ENCODE results near the gene BACH2.

Gene BACH2

GRCh38 chr6:90178384-90178855 is 118.2 kb downstream of the BACH2 start:
- Histone ChIP-seq H3K79me2 (ENCODE audit: control insufficient read depth, low read length) (peaks cover 99% of the 10 kb centered on the region), H3K4me1 (ENCODE audit: control insufficient read depth, low read length) (peaks cover 91% of the 10 kb centered on the region), H3K36me3 (ENCODE audit: control insufficient read depth, low read length) (peaks cover 92% of the 10 kb centered on the region), H4K20me1 (ENCODE audit: control insufficient read depth, insufficient read depth, low read depth, low read length) (peaks cover 55% of the 10 kb centered on the region), H3K27ac (ENCODE audit: low read depth, low read length) (peak overlapping the region; percentile 12), H3K9me3 (ENCODE audit: control insufficient read depth, insufficient read depth, low read length) (no peaks in the 10 kb centered on the region), H3K27me3 (ENCODE audit: control insufficient read depth, low read length) (no peaks in the 10 kb centered on the region), H3K4me2 (ENCODE audit: low read length) (peak overlapping the region; percentile 37), H3K9me2 (replicated peaks; ENCODE audit: control insufficient read depth, low read length) (no peaks in the 10 kb centered on the region), H3F3A (ENCODE audit: control insufficient read depth, insufficient read depth) (peaks cover 63% of the 10 kb centered on the region), H3K4me3 (ENCODE audit: low read length) (peak overlapping the region; percentile 8; the same call in 1 of the 2 replicates)
- TF ChIP-seq, protein P1, sequence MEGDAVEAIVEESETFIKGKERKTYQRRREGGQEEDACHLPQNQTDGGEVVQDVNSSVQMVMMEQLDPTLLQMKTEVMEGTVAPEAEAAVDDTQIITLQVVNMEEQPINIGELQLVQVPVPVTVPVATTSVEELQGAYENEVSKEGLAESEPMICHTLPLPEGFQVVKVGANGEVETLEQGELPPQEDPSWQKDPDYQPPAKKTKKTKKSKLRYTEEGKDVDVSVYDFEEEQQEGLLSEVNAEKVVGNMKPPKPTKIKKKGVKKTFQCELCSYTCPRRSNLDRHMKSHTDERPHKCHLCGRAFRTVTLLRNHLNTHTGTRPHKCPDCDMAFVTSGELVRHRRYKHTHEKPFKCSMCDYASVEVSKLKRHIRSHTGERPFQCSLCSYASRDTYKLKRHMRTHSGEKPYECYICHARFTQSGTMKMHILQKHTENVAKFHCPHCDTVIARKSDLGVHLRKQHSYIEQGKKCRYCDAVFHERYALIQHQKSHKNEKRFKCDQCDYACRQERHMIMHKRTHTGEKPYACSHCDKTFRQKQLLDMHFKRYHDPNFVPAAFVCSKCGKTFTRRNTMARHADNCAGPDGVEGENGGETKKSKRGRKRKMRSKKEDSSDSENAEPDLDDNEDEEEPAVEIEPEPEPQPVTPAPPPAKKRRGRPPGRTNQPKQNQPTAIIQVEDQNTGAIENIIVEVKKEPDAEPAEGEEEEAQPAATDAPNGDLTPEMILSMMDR (IDR thresholded peaks at IDR 0.05; ENCODE audit: low read depth, low read length, poor library complexity, severe bottlenecking): no peak
- no peak for TF ChIP-seq EZH2phosphoT487 (IDR thresholded peaks at IDR 0.05; ENCODE audit: borderline replicate concordance, low read length)

DNA sequence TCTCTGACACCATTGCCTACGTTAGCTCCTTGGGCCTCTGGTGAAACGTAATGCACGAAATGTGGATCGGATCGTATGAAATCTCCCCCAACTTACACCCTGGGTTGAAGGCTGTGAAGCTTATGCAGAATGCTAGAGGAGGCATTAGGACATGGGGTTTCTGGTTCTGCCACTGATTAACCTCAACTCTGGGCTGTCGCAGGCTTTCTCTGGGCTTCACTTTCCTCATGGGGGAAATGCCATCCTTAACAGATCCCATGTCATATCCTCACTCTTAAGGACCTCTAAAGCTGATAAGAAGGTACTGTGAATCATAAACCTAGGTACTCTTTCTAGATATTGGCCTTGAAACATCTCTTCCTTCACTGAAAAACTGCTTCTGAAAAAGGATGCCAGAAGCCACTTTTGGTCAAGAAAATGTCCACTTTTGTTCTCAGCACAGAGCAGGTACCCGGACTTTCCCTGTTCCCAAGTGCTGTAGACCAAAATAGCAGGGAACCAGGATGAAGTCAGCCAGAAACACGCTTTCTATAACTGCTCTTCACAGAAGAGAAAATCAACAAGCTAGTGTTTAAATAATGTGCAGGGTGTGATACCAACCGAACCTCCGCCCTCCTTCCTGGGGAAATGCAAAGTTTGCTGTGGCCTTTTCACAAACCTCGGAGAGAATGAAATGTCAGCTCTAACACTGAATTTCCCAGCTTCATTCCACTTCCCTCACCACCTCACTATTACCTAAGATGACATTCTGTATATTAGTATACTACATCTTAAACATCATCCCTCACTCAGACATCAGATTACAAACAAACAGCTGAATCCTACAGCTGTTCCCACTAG is 118.9 kb downstream of the BACH2 start:
- no peaks in the 10 kb centered on the region for H3K27me3 ChIP-seq (ENCODE audit: control insufficient read depth, low read length)
- no peaks in the 10 kb centered on the region for H3K9me2 ChIP-seq (replicated peaks; ENCODE audit: control insufficient read depth, low read length)
- H4K20me1 ChIP-seq (ENCODE audit: control insufficient read depth, insufficient read depth, low read depth, low read length): peaks cover 59% of the 10 kb centered on the region
- no peak for TF ChIP-seq EZH2phosphoT487 (IDR thresholded peaks at IDR 0.05; ENCODE audit: borderline replicate concordance, low read length)
- TF ChIP-seq, protein P1 (IDR thresholded peaks at IDR 0.05; ENCODE audit: low read depth, low read length, poor library complexity, severe bottlenecking): no peak
- peak overlapping the region; percentile 8; the same call in 1 of the 2 replicates for H3K4me3 ChIP-seq (ENCODE audit: low read length)
- H3K79me2 ChIP-seq (ENCODE audit: control insufficient read depth, low read length): peaks cover 99% of the 10 kb centered on the region
- peaks cover 92% of the 10 kb centered on the region for H3K4me1 ChIP-seq (ENCODE audit: control insufficient read depth, low read length)
- peak overlapping the region; percentile 12 for H3K27ac ChIP-seq (ENCODE audit: low read depth, low read length)
- H3K36me3 ChIP-seq (ENCODE audit: control insufficient read depth, low read length): peaks cover 92% of the 10 kb centered on the region
- peak overlapping the region; percentile 37 for H3K4me2 ChIP-seq (ENCODE audit: low read length)
- peaks cover 59% of the 10 kb centered on the region for H3F3A ChIP-seq (ENCODE audit: control insufficient read depth, insufficient read depth)
- H3K9me3 ChIP-seq (ENCODE audit: control insufficient read depth, insufficient read depth, low read length): no peaks in the 10 kb centered on the region

DNA sequence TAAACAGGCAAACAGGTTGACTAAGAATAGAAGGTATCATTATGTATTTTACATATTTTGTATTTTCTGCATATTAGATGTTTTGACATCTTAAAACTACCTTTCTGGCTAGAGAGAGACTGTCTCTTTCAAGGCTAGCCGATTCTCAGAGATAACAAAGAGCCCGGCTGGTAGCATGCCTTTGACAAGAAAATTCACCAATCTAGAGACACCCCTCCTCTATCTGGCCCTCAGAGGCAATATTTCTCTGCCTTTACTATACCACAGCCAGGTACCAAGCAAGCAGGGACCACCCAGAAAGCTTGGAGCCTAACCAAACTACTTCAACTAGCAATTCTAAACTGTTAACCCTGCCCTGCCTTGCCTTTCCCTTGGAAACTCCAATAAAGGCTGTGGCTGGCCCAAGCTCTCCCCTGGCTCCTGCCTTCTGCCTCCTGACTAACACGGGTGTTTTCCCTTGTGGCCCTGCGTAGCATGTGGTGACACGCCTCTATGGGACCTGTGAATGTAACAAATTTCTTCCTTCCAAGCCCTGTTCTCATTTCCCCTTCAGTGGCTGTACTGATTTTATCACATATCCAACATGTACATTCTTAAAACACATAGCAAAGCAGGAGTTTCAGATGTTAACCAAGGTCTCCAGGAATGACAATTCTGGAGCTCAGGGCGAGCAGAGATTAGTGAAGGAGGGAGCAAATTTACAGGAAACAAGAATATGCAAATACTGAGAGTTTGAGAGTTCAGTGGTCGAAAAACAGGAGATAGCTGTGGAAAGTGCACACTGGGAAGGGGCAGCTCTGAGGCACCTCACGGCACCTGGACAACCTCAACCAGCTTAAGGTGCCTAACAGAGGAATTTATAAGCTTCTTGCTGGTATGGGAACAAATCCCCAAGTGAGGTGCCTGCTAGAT is 120.8 kb downstream of the BACH2 start:
- Histone ChIP-seq H3F3A (ENCODE audit: control insufficient read depth, insufficient read depth) (peaks cover 48% of the 10 kb centered on the region), H3K36me3 (ENCODE audit: control insufficient read depth, low read length) (peaks cover 89% of the 10 kb centered on the region), H3K4me3 (ENCODE audit: low read length) (peak overlapping the region; percentile 3; the same call in 1 of the 2 replicates), H3K27me3 (ENCODE audit: control insufficient read depth, low read length) (no peaks in the 10 kb centered on the region), H3K9me2 (replicated peaks; ENCODE audit: control insufficient read depth, low read length) (no peaks in the 10 kb centered on the region), H3K9me3 (ENCODE audit: control insufficient read depth, insufficient read depth, low read length) (no peaks in the 10 kb centered on the region), H3K4me2 (ENCODE audit: low read length) (peak overlapping the region; percentile 37), H4K20me1 (ENCODE audit: control insufficient read depth, insufficient read depth, low read depth, low read length) (peaks cover 49% of the 10 kb centered on the region), H3K4me1 (ENCODE audit: control insufficient read depth, low read length) (peaks cover 96% of the 10 kb centered on the region), H3K27ac (ENCODE audit: low read depth, low read length) (peak overlapping the region; percentile 24), H3K79me2 (ENCODE audit: control insufficient read depth, low read length) (peaks cover 99% of the 10 kb centered on the region)
- TF ChIP-seq EZH2phosphoT487 (IDR thresholded peaks at IDR 0.05; ENCODE audit: borderline replicate concordance, low read length): no peak
- TF ChIP-seq, protein P1 (IDR thresholded peaks at IDR 0.05; ENCODE audit: low read depth, low read length, poor library complexity, severe bottlenecking): no peak
